Panc1 (cell line): Measurements from ENCODE around the gene RWDD2A. TPM values are rescaled to one million over a fixed set of nuclear protein-coding genes. Genes with fewer than 3 reads are reported as not detected.

Experiments used
- ATAC-seq: fragments of 200-7000 bp; cut with Tn5 transposase; 2 replicates; pipeline ENCODE4 v1.9.1; 2020; ENCODE audit warnings: mild to moderate bottlenecking, moderate library complexity
- BruUV-seq: library from RNA; stranded (reverse); fragments of 400-500 nt; replicated peaks from 2 replicates; lab custom pipeline; 2021; lab: Mats Ljungman, UMichigan
- CTCF ChIA-PET: fragments of 300-600 bp; sonication (Branson Sonifier 250); formaldehyde crosslinking; loops from one replicate; lab custom pipeline; 2022; ENCODE audit warnings: antibody characterized with exemption; lab: Charles Lee
- POLR2A ChIA-PET: fragments of 300-600 bp; sonication (Branson Sonifier 250); formaldehyde crosslinking; loops from one replicate; lab custom pipeline; 2022; ENCODE audit warnings: antibody characterized with exemption; lab: Charles Lee
- DNase-seq: peaks from one replicate; pipeline ENCODE4 v3.0.0-alpha.2; 2010; ENCODE audit warnings: low read depth, low spot score
- H3K27ac ChIP-seq: 2 replicates; pipeline ENCODE4 v1.5.1; 2011; ENCODE audit warnings: mild to moderate bottlenecking, low read length, inconsistent platforms
- H3K27me3 ChIP-seq: fragments of 200-500 bp; sonication (Bioruptor generic); 2 replicates; pipeline ENCODE4 v1.6.0; 2014; ENCODE audit warnings: low read length, inconsistent platforms; ENCODE audit not compliant: control insufficient read depth, insufficient read depth
- H3K36me3 ChIP-seq: fragments of 200-500 bp; sonication (Bioruptor generic); 2 replicates; pipeline ENCODE4 v1.5.1; 2014; ENCODE audit warnings: inconsistent platforms, mild to moderate bottlenecking, low read length, moderate library complexity; ENCODE audit not compliant: control insufficient read depth, insufficient read depth
- H3K4me1 ChIP-seq: 2 replicates; pipeline ENCODE4 v1.5.1; 2011; ENCODE audit warnings: inconsistent platforms, mild to moderate bottlenecking, low read length, moderate library complexity; ENCODE audit not compliant: control insufficient read depth, insufficient read depth
- H3K4me3 ChIP-seq, 2 experiments: 2 replicates each; pipeline ENCODE4 v1.5.1; 2011 to 2012; ENCODE audit warnings: low read depth in 2 of 2, low read length in 2 of 2, mild to moderate bottlenecking in 2 of 2, inconsistent platforms in 1 of 2, moderate library complexity in 1 of 2
- H3K9me3 ChIP-seq: fragments of 200-500 bp; sonication (Bioruptor generic); 2 replicates; pipeline ENCODE4 v1.5.1; 2014; ENCODE audit warnings: low read depth, mild to moderate bottlenecking, inconsistent platforms, low read length, moderate library complexity; ENCODE audit not compliant: control insufficient read depth, insufficient read depth
- POLR2AphosphoS5 ChIP-seq: IDR thresholded peaks from 2 replicates; pipeline ENCODE4 v1.6.1; 2012; ENCODE audit warnings: mild to moderate bottlenecking, low read depth, low read length, moderate library complexity
- SIN3A ChIP-seq: IDR thresholded peaks from 2 replicates; pipeline ENCODE4 v1.6.1; 2012; ENCODE audit warnings: low read depth, mild to moderate bottlenecking, low read length, moderate library complexity, borderline replicate concordance; ENCODE audit not compliant: insufficient read depth
- TCF7L2 ChIP-seq: IDR thresholded peaks from 2 replicates; pipeline ENCODE4 v1.6.1; 2011; ENCODE audit warnings: mild to moderate bottlenecking, low read depth, low read length, inconsistent platforms
- in situ Hi-C: cut with HindIII; loops from 2 replicates; pipeline ENCODE4 v1.10.0; 2016; ENCODE audit warnings: low sequenced_read_pairs, low pct_unique_long_range_greater_than_20kb
- intact Hi-C: fragments of 100-400 bp; cut with micrococcal nuclease; formaldehyde crosslinking; loops from one replicate; pipeline ENCODE4 v1.10.0; 2022; ENCODE audit not compliant: unreplicated experiment
- total RNA-seq: library from RNA; stranded (reverse); gene quantifications from one replicate; pipeline ENCODE4 v1.2.1, GENCODE V29; 2021; ENCODE audit not compliant: unreplicated experiment
- TF ChIP-seq, protein P1 (sequence below), 2 experiments: IDR thresholded peaks; 2 replicates each; pipeline ENCODE4 v1.6.1; 2011 to 2012; ENCODE audit warnings: low read depth in 2 of 2, control low read depth in 1 of 2, low read length in 1 of 2, mild to moderate bottlenecking in 1 of 2, moderate library complexity in 1 of 2; ENCODE audit not compliant: insufficient read depth in 1 of 2
- TF ChIP-seq, protein P2 (sequence below): fragments of 450-650 bp; IDR thresholded peaks from 2 replicates; pipeline ENCODE4 v1.5.1; 2017; ENCODE audit warnings: mild to moderate bottlenecking

The RWDD2A gene
- total RNA-seq, 1 experiment from 2014 or later = 3.4 TPM

- intact Hi-C loops = no loop called here
- Histone ChIP-seq H3K4me3 (no peak overlapping the region), H3K36me3 (no peaks in the 10 kb centered on the region), H3K27me3 (no peaks in the 10 kb centered on the region), H3K27ac (no peak overlapping the region), H3K4me1 (no peaks in the 10 kb centered on the region), H3K9me3 (no peaks in the 10 kb centered on the region)
- BruUV-seq = no TSS peak
- no peak for TF ChIP-seq TCF7L2
- TF ChIP-seq, protein P1, sequence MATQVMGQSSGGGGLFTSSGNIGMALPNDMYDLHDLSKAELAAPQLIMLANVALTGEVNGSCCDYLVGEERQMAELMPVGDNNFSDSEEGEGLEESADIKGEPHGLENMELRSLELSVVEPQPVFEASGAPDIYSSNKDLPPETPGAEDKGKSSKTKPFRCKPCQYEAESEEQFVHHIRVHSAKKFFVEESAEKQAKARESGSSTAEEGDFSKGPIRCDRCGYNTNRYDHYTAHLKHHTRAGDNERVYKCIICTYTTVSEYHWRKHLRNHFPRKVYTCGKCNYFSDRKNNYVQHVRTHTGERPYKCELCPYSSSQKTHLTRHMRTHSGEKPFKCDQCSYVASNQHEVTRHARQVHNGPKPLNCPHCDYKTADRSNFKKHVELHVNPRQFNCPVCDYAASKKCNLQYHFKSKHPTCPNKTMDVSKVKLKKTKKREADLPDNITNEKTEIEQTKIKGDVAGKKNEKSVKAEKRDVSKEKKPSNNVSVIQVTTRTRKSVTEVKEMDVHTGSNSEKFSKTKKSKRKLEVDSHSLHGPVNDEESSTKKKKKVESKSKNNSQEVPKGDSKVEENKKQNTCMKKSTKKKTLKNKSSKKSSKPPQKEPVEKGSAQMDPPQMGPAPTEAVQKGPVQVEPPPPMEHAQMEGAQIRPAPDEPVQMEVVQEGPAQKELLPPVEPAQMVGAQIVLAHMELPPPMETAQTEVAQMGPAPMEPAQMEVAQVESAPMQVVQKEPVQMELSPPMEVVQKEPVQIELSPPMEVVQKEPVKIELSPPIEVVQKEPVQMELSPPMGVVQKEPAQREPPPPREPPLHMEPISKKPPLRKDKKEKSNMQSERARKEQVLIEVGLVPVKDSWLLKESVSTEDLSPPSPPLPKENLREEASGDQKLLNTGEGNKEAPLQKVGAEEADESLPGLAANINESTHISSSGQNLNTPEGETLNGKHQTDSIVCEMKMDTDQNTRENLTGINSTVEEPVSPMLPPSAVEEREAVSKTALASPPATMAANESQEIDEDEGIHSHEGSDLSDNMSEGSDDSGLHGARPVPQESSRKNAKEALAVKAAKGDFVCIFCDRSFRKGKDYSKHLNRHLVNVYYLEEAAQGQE (IDR thresholded peaks at IDR 0.05; ENCODE audit: insufficient read depth in 1 of 2, low read depth in 2 of 2, low read length in 1 of 2) = no peak
- no peak for TF ChIP-seq SIN3A
- TF ChIP-seq, protein P2, sequence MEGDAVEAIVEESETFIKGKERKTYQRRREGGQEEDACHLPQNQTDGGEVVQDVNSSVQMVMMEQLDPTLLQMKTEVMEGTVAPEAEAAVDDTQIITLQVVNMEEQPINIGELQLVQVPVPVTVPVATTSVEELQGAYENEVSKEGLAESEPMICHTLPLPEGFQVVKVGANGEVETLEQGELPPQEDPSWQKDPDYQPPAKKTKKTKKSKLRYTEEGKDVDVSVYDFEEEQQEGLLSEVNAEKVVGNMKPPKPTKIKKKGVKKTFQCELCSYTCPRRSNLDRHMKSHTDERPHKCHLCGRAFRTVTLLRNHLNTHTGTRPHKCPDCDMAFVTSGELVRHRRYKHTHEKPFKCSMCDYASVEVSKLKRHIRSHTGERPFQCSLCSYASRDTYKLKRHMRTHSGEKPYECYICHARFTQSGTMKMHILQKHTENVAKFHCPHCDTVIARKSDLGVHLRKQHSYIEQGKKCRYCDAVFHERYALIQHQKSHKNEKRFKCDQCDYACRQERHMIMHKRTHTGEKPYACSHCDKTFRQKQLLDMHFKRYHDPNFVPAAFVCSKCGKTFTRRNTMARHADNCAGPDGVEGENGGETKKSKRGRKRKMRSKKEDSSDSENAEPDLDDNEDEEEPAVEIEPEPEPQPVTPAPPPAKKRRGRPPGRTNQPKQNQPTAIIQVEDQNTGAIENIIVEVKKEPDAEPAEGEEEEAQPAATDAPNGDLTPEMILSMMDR = no peak
- POLR2A ChIA-PET = no interaction called here
- DNase-seq (no peak), ATAC-seq (no peak)
- in situ Hi-C loops = no loop called here
- CTCF ChIA-PET = no interaction called here
Observed at GRCh38 chr6:83226517-83226916, 33.4 kb downstream of the RWDD2A start.

GRCh38 chr6:83231146-83231545, 38.0 kb downstream of the RWDD2A start:
- H3K27me3 ChIP-seq = no peaks in the 10 kb centered on the region
- no peak overlapping the region for H3K27ac ChIP-seq
- H3K36me3 ChIP-seq = no peaks in the 10 kb centered on the region
- H3K4me3 ChIP-seq = no peak overlapping the region
- POLR2A ChIA-PET = no interaction called here
- ATAC-seq (no peak), DNase-seq (no peak)
- intact Hi-C loops = no loop called here
- in situ Hi-C loops = no loop called here
- CTCF ChIA-PET = no interaction called here
- H3K4me1 ChIP-seq = no peaks in the 10 kb centered on the region
- no TSS peak for BruUV-seq
- no peaks in the 10 kb centered on the region for H3K9me3 ChIP-seq
- TF ChIP-seq SIN3A (no peak), POLR2AphosphoS5 (no peak), TCF7L2 (no peak)
- TF ChIP-seq, protein P2 = no peak
- TF ChIP-seq, protein P1 (IDR thresholded peaks at IDR 0.05; ENCODE audit: insufficient read depth in 1 of 2, low read depth in 2 of 2, low read length in 1 of 2) = no peak
